ENCODE measurements around the gene SNAPC4.

GRCh38 chr9:136359774-136360718 is 39.9 kb downstream of the SNAPC4 start:
- TF ChIP-seq POLR2A (IDR thresholded peaks at IDR 0.05) = no peak
- no peak for TF ChIP-seq CTCF (IDR thresholded peaks at IDR 0.05 in 8 of 11, conservative IDR thresholded peaks at IDR 0.05 in 3 of 11)
- TF ChIP-seq POLR2AphosphoS5 (IDR thresholded peaks at IDR 0.05) = peak; percentile 8 to 49 (median 27)
